VCaP (cell line): ENCODE measurements around the gene ATP1B1.

Experiments
- H3K27ac ChIP-seq: fragments of 450-650 bp; 2 replicates; pipeline ENCODE4 v1.5.1; 2017
- CTCF ChIP-seq: fragments of 450-650 bp; conservative IDR thresholded peaks from 2 replicates; pipeline ENCODE4 v1.5.1; 2017; ENCODE audit warnings: mild to moderate bottlenecking, moderate library complexity

ATP1B1 gene

GRCh38 chr1:169127305-169127704, 20.8 kb downstream of the ATP1B1 start:
- TF ChIP-seq CTCF: no peak
- no peak overlapping the region for H3K27ac ChIP-seq

GRCh38 chr1:169128562-169128961, 22.1 kb downstream of the ATP1B1 start:
- no peak overlapping the region for H3K27ac ChIP-seq
- TF ChIP-seq CTCF: no peak

DNA sequence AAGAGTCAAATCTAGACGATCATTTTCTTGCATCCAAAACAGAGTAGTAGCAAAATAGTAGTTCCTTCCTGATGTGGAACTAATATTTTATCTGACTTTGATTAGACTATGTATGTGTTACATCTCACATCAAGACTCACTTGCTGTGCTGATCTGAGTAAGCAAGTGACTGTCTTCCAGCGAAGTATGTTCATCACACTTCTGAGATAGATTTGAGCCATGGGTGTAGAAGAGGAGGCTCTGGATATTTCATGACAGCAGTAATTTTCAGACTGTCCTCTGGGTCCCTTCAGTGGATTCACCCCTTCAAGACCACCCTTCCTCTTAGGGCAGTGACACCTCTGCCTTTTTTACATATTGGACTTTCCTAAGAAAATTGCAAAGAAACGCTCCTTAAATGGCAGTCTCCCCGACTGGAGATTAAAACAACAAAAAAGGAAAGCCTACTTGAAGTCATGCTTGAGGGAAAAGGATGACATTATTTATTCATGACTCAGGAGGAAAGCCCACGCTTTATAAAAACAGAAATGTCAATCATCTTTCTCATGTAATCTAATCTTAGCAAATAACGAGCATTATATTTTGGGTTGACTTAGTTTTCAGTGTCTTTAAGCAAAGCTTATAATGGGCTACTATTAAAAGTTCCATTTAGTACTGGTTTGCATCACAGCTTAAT, 22.8 kb downstream of the ATP1B1 start:
- no peak overlapping the region for H3K27ac ChIP-seq
- TF ChIP-seq CTCF: no peak

GRCh38 chr1:169130683-169131082, 24.2 kb downstream of the ATP1B1 start:
- no peak overlapping the region for H3K27ac ChIP-seq
- no peak for TF ChIP-seq CTCF

DNA sequence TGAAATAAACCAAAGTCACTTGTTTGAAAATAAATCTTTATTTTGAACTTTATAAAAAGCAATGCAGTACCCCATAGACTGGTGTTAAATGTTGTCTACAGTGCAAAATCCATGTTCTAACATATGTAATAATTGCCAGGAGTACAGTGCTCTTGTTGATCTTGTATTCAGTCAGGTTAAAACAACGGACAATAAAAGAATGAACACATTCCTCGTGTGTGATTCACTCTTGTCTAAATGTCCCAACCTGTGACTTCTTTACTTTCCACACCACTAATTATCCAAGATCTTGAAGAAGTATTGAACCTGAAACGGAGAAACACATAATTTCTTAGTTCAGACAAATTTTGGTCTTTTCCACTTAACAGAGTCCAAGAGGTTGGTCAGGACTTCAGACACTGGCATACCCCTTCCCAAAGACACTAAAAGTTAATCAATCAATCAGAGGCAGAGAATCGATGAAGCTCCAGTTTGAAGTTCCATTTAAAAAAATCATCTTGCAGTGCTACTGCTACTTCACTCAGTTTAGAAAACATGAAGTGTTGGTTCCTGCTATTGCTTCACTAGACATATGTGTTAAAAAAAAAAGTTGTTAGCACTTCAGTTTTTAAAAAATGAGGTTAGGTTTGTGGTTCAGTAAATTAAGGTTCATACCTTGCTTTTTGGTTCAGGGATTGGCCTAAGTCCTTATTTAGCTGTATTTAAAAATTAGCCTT, 26.2 kb downstream of the ATP1B1 start:
- TF ChIP-seq CTCF: no peak
- H3K27ac ChIP-seq: no peak overlapping the region

DNA sequence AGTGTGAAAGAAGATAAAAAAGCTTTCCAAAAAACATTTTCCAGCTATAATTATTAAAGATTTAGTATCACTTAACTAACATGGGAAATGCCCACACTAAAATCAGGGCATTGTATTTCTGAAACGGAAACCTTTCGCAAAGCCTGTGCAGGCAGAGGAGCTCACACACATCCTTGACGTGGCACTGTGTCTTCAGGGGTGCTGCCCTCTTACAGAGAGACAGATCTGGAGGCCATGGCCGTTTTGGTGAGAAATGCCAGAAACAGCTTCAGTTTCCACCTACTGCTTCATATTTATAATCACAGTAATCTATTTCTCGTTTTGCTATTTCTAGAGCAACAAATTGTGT, 26.7 kb downstream of the ATP1B1 start:
- TF ChIP-seq CTCF: no peak
- H3K27ac ChIP-seq: no peak overlapping the region

GRCh38 chr1:169133801-169134502, 27.5 kb downstream of the ATP1B1 start:
- TF ChIP-seq CTCF: peak; percentile 45; the same call in 1 of the 2 replicates

More at GRCh38 chr1:169133801-169134502, 27.5 kb downstream of the ATP1B1 start:
- H3K27ac ChIP-seq: no peak overlapping the region
